GM21529 (cell line): ENCODE measurements around the gene SECISBP2.
"Not testable (repeated sequence)": the region's sequence is repeated elsewhere in the genome, so short reads cannot be mapped to it uniquely, and the experiment has no call there.

Experiments used
- ATAC-seq: cut with Tn5 transposase; IDR thresholded peaks from one replicate; pipeline ENCODE4 v1.9.1; 2021; ENCODE audit not compliant: unreplicated experiment

SECISBP2 gene

GRCh38 chr9:89363921-89364665 lies 45.8 kb downstream of the SECISBP2 start:
- ATAC-seq: no peak

- ATAC-seq: no peak
Measured at GRCh38 chr9:89364666-89365531, 46.6 kb downstream of the SECISBP2 start.

- ATAC-seq: no peak
Measured at GRCh38 chr9:89365532-89365912, 47.2 kb downstream of the SECISBP2 start.

GRCh38 chr9:89366711-89367110 lies 48.4 kb downstream of the SECISBP2 start:
- ATAC-seq: no peak

GRCh38 chr9:89367281-89367680 lies 49.0 kb downstream of the SECISBP2 start:
- ATAC-seq: no peak

- ATAC-seq: no peak
Measured at GRCh38 chr9:89367726-89368437, 49.6 kb downstream of the SECISBP2 start.

GRCh38 chr9:89368550-89368949 lies 50.2 kb downstream of the SECISBP2 start:
- no peak for ATAC-seq

- ATAC-seq: no peak
Measured at GRCh38 chr9:89368978-89369377, 50.7 kb downstream of the SECISBP2 start.

- ATAC-seq: no peak
Measured at GRCh38 chr9:89370593-89370992, 52.3 kb downstream of the SECISBP2 start.

GRCh38 chr9:89371791-89372190 lies 53.5 kb downstream of the SECISBP2 start:
- not testable (repeated sequence) for ATAC-seq

GRCh38 chr9:89372230-89372816 lies 54.0 kb downstream of the SECISBP2 start:
- ATAC-seq: no peak

- no peak for ATAC-seq
Measured at GRCh38 chr9:89372979-89373378, 54.7 kb downstream of the SECISBP2 start.

- ATAC-seq: no peak
Measured at GRCh38 chr9:89374176-89374575, 55.9 kb downstream of the SECISBP2 start.

- peak; percentile 68 for ATAC-seq
Measured at GRCh38 chr9:89375191-89375760, 57.0 kb downstream of the SECISBP2 start.

GRCh38 chr9:89376286-89376685 lies 58.0 kb downstream of the SECISBP2 start:
- ATAC-seq: no peak

- ATAC-seq: no peak
Measured at GRCh38 chr9:89376741-89377351, 58.5 kb downstream of the SECISBP2 start.

- no peak for ATAC-seq
Measured at GRCh38 chr9:89377411-89377810, 59.1 kb downstream of the SECISBP2 start.

GRCh38 chr9:89378541-89378940 lies 60.2 kb downstream of the SECISBP2 start:
- no peak for ATAC-seq

GRCh38 chr9:89379031-89379430 lies 60.7 kb downstream of the SECISBP2 start:
- ATAC-seq: no peak

- no peak for ATAC-seq
Measured at GRCh38 chr9:89379508-89380115, 61.3 kb downstream of the SECISBP2 start.
